ENCODE results near the gene NCKAP1.
"Not testable (repeated sequence)": the region's sequence is repeated elsewhere in the genome, so short reads cannot be mapped to it uniquely, and the experiment has no call there.

NCKAP1 gene

GRCh38 chr2:183000846-183001245 lies 37.4 kb downstream of the NCKAP1 start:
- no peak for DNase-seq

DNA sequence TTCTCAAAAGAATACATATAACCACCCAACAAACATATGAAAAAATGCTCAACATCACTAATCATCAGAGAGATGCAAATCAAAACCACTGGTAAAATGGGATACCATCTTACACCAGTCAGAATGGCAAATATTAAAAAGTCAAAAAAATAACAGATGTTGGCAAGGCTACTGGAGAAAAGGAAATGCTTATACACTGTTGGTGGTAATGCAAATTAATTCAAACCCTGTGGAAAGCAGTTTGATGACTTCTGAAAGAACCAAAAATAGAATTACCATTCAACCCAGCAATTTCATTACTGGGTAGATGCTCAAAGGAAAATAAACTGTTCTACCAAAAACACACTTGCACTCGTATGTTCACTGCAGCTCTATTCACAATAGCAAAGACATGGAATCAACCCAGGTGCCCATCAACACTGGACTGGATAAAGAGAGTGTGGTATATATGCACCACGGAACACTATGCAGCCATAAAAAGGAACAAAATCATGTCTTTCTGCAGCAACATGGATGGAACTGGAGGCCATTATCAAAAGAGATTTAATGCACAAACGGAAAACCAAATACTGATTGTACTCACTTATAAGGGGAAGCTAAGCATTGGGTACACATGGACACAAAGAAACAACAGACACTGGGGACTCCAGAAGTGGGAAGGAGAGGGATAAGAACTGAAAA lies 38.8 kb downstream of the NCKAP1 start:
- DNase-seq = no peak

- DNase-seq = no peak
Observed at GRCh38 chr2:182994228-182994912, 43.9 kb downstream of the NCKAP1 start.

DNA sequence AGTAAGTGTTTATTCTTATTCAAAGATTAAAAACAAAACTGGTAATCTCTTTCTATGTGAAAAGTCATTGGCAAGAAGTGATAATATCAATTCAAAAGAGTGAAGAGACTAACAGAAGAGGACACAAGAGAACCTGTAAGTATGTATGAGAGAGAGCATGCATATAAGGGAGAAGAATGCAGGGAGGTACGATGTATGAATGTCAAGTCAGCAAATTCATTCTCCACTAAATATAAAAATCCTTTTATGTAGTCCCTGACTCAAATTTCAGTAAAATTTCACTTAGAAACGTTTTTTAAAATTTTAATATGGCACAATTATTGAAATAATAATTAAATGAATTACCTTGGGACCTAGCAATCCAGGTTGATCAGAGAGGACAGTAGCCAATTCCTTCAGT lies 55.3 kb downstream of the NCKAP1 start:
- DNase-seq = no peak

DNA sequence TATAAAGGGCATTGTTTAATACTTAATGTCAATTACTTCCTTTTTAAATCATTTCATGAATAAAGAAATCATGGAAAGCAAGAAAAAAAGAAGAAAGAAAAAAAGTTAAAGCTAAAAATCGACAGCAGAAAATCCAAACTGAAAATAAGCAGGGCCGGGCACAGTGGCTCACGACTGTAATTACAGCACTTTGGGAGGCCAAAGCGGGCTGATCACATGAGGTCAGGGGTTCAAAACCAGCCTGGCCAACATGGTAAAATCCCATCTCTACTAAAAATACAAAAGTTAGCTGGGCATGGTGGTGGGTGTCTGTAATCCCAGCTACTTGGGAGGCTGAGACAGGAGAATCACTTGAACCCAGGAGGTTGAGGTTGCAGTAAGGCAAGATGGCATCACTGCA lies 56.8 kb downstream of the NCKAP1 start:
- not testable (repeated sequence) for DNase-seq

GRCh38 chr2:182980652-182981051 lies 57.6 kb downstream of the NCKAP1 start:
- DNase-seq = no peak

DNA sequence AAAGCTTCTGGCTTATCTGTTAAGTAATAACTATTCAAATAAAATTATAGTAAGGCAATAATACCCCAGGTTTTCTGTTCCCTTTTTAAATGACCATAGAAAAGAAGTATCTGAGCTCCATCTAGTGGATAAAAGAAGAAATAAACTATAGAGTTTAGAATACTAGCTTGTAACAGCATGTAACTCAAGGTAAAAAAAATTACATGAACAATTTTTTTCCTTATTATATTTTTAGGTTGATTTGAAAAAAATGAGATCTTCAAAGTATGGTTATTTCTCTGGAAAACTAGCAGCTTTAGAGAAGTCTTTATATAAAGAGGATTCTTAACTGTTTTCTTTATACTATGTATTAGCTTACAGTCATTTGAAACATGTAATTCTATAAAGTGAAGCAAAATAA lies 58.1 kb downstream of the NCKAP1 start:
- DNase-seq = no peak

- no peak for DNase-seq
Observed at GRCh38 chr2:182977463-182977862, 60.8 kb downstream of the NCKAP1 start.

DNA sequence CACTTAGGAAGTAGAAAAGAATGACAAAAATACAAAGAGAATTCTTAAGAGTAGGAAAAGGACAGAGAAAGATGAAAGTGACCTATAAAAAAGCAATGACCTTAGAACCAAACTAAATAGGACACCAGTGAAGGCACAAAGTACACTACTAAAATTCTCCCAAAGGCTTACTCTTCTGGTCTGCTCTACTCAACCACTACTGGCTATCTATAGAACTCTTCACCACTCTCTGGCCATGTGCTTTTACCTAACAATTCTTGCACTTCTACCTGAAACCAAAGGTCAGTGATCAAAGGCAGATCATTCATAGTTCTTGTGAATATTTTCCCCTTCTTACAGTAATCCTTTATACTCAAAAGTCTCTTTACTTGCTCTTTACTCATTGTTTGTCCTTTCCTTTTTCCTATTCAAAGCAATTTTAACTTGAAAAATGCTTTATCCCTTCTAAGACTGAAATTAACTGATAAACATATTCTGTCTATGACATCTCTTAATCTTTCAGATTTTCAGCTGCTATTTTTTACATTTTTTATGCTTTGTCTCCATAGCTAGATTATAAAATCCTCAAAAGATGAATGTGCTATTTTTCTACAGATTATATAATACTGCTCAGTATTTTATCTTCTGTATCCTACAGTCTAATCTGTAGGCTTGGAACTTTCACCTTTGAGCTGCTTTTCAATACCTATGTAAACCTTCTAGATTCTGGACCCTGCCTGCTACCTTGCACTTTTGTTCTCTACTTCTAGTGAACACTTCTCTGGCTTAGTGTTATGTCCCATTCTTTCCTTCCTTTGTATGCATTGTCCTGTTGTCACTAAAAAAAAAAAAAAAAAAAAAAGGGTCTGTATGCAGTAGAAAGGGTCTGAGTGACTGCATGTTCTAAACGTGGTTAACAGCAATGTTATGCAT lies 64.6 kb downstream of the NCKAP1 start:
- DNase-seq = no peak

DNA sequence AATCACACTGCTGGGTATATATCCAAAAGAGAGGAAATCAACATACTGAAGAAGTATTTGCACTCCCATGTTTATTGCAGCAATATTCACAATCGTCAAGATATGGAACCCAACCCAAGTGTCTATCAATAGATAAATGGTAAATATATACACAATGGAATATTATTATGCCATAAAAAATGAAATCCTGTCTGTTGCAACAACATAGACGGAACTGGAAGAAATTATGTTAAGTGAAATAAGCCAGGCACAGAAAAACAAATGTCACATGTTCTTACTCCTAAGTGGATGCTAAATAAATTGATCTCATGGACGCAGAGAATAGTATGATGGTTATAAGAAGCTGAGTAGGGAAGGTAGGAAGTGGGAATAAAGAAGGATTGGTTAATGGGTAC lies 65.7 kb downstream of the NCKAP1 start:
- no peak for DNase-seq

GRCh38 chr2:182971820-182972547 lies 66.3 kb downstream of the NCKAP1 start:
- DNase-seq = no peak

DNA sequence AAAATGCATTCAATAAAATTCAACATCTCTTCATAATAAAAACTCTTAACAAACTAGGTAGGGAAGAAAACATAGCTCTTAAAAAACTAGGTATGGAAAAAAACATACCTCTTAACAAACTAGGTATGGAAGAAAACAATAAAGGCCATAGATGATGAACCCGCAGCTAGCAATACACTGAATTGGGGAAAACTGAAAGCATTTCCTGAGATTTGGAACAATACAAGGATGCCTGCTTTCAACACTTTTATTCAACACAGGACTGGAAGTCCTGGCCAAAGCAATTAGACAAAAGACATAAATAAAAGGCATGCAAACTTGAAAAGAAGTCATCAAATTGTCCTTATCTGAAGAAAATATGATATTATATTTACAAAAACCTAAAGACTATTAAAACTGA lies 67.8 kb downstream of the NCKAP1 start:
- DNase-seq = no peak

GRCh38 chr2:182968493-182968892 lies 69.8 kb downstream of the NCKAP1 start:
- no peak for DNase-seq

GRCh38 chr2:182966356-182966755 lies 71.9 kb downstream of the NCKAP1 start:
- DNase-seq = not testable (repeated sequence)

DNA sequence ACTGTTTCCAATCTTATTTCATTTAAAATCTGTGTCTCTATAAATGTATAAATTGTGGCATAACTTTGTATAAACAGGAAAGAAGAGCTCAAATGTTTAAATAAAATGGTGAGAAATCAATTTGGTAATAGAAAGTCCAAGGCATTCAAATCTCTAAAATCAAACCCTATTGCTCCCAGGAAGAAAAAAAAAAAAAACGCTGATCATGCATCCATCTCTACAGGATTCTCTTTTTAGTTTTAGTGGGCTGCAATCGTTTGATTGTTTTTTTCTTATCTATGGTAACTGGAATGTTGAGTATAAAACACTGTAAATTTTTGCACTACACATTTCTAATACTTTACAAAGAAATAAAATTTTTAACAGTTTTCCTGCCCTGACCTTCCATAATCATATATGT lies 75.6 kb downstream of the NCKAP1 start:
- no peak for DNase-seq

DNA sequence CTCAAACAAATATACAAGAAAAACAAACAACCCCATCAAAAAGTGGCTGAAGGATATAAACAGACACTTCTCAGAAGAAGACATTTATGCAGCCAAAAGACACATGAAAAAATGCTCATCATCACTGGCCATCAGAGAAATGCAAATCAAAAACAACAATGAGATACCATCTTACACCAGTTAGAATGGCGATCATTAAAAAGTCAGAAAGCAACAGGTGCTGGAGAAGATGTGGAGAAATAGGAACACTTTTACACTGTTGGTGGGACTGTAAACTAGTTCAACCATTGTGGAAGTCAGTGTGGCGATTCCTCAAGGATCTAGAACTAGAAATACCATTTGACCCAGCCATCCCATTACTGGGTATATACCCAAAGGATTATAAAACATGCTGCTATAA lies 77.4 kb downstream of the NCKAP1 start:
- DNase-seq = not testable (repeated sequence)

DNA sequence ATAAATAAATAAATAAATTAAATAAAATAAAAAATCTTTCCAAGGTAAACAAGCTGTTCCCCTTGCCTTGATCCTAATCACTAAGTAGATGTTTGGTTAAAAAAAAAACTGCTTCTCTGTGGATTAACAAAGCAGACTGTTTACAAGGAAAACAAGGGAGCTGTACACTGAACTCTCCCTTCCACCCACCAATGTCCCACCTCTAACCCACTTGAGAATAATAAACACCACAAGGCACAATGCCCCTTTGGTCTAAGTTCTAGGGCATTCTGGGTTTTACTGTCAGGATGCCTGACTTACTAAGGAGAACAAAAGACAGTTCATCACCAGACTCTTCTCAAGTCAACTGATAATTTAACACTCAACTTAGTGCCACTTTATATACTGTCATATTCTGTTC lies 83.5 kb downstream of the NCKAP1 start:
- no peak for DNase-seq

GRCh38 chr2:182952741-182953450 lies 85.4 kb downstream of the NCKAP1 start:
- no peak for DNase-seq

- DNase-seq = no peak
Observed at GRCh38 chr2:182951948-182952663, 86.2 kb downstream of the NCKAP1 start.

- no peak for DNase-seq
Observed at GRCh38 chr2:182950546-182950945, 87.7 kb downstream of the NCKAP1 start.

DNA sequence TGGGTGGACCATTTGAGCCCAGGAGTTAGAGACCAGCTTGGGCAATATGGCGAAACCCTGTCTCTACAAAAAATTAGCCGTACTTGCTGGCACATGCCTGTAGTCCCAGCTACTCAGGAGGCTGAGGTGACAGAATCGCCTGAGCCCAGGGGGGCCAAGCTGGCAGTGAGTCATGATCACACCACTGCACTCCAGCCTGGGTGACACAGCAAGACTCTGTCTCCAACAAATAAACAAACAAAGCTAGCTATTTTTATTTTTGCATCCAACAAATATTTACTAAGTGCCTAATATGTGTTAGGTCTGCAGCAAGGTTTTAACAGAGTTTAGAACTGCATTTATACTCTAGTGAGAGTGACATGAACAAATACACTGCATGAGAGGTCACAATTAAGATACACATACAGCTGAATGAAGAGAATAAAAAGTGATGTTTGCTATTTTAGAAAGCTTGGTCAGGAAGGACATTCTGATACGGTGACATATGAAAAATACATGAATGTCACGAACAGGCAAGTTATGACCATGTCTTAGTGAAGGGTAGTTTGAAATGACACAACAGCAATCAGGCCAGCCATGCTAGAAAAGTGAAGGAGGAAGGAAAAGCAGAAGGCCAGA lies 88.6 kb downstream of the NCKAP1 start:
- DNase-seq = no peak
